Neural cell (in vitro differentiated cells): Measurements from ENCODE around the gene THRB. TPM values are rescaled to one million over a fixed set of nuclear protein-coding genes. Genes with fewer than 3 reads are reported as not detected.

Experiments used
- H2AFZ ChIP-seq: fragments of 200-600, 300-800 bp; sonication (generic), shearing (Covaris generic); 2 replicates; pipeline ENCODE4 v1.6.0; 2014; ENCODE audit warnings: low read depth, mild to moderate bottlenecking, antibody characterized with exemption, low read length, moderate library complexity
- H3F3A ChIP-seq: fragments of 200-600 bp; shearing (Covaris generic); 2 replicates; pipeline ENCODE4 v1.6.1; 2016; ENCODE audit warnings: mild to moderate bottlenecking, moderate library complexity, mixed read lengths, antibody characterized with exemption, low read length; ENCODE audit not compliant: insufficient read depth, poor library complexity, severe bottlenecking
- H3K27ac ChIP-seq: fragments of 200-600, 300-800 bp; sonication (generic), shearing (Covaris generic); 2 replicates; pipeline ENCODE4 v1.5.1; 2014; ENCODE audit warnings: mild to moderate bottlenecking, low read length, moderate library complexity
- H3K27me3 ChIP-seq: fragments of 300-800, 200-600 bp; sonication (generic), shearing (Covaris generic); 2 replicates; pipeline ENCODE4 v1.6.0; 2014; ENCODE audit warnings: mild to moderate bottlenecking, low read depth, low read length, moderate library complexity; ENCODE audit not compliant: insufficient read depth
- H3K36me3 ChIP-seq: fragments of 300-800, 200-600 bp; sonication (generic), shearing (Covaris generic); 2 replicates; pipeline ENCODE4 v1.5.1; 2014; ENCODE audit warnings: mild to moderate bottlenecking, antibody characterized with exemption, low read length, moderate library complexity; ENCODE audit not compliant: insufficient read depth
- H3K4me2 ChIP-seq: fragments of 300-800, 200-600 bp; sonication (generic), shearing (Covaris generic); 2 replicates; pipeline ENCODE4 v1.6.0; 2014; ENCODE audit warnings: mild to moderate bottlenecking, low read length
- H3K4me3 ChIP-seq: fragments of 300-800, 200-600 bp; sonication (generic), shearing (Covaris generic); 2 replicates; pipeline ENCODE4 v1.5.1; 2014; ENCODE audit warnings: mild to moderate bottlenecking, low read length, moderate library complexity
- H3K79me2 ChIP-seq: fragments of 200-600 bp; shearing (Covaris generic); replicated peaks from 2 replicates; pipeline ENCODE4 v1.6.0; 2014; ENCODE audit warnings: mild to moderate bottlenecking, low read length, moderate library complexity; ENCODE audit not compliant: insufficient read depth
- H3K9ac ChIP-seq: fragments of 300-800, 200-600 bp; sonication (generic), shearing (Covaris generic); 2 replicates; pipeline ENCODE4 v1.6.1; 2016; ENCODE audit warnings: mild to moderate bottlenecking, low read length, mixed read lengths
- H3K9me2 ChIP-seq: fragments of 200-600 bp; shearing (Covaris generic); 2 replicates; pipeline ENCODE4 v1.6.1; 2016; ENCODE audit warnings: mild to moderate bottlenecking, low read length, mixed read lengths; ENCODE audit not compliant: insufficient read depth
- H3K9me3 ChIP-seq: fragments of 200-600, 300-800 bp; sonication (generic), shearing (Covaris generic); 2 replicates; pipeline ENCODE4 v1.6.1; 2016; ENCODE audit warnings: mild to moderate bottlenecking, mixed run types, low read length, moderate library complexity, mixed read lengths
- H4K20me1 ChIP-seq: fragments of 200-600 bp; shearing (Covaris generic); 2 replicates; pipeline ENCODE4 v1.6.1; 2016; ENCODE audit warnings: mild to moderate bottlenecking, mixed run types; ENCODE audit not compliant: insufficient read depth
- EP300 ChIP-seq: fragments of 450-650 bp; conservative IDR thresholded peaks from 2 replicates; pipeline ENCODE4 v1.6.1; 2014; ENCODE audit warnings: antibody characterized with exemption, mild to moderate bottlenecking, moderate library complexity; ENCODE audit not compliant: poor library complexity, severe bottlenecking
- EZH2 ChIP-seq: fragments of 200-600, 300-800 bp; shearing (Covaris generic), sonication (generic); IDR thresholded peaks from 2 replicates; pipeline ENCODE4 v1.6.1; 2014; ENCODE audit warnings: antibody characterized with exemption, low read length, borderline replicate concordance, mild to moderate bottlenecking; ENCODE audit not compliant: insufficient read depth, poor library complexity, severe bottlenecking
- MXI1 ChIP-seq: fragments of 450-650 bp; conservative IDR thresholded peaks from 2 replicates; pipeline ENCODE4 v1.6.1; 2014; ENCODE audit warnings: antibody characterized with exemption, mild to moderate bottlenecking; ENCODE audit not compliant: poor library complexity, severe bottlenecking
- POLR2AphosphoS5 ChIP-seq: IDR thresholded peaks from 2 replicates; pipeline ENCODE4 v1.6.1; 2012
- RAD21 ChIP-seq: fragments of 450-650 bp; conservative IDR thresholded peaks from 2 replicates; pipeline ENCODE4 v1.6.1; 2014; ENCODE audit warnings: antibody characterized with exemption, mild to moderate bottlenecking, moderate library complexity
- SMC3 ChIP-seq: fragments of 450-650 bp; conservative IDR thresholded peaks from 2 replicates; pipeline ENCODE4 v1.6.1; 2014; ENCODE audit warnings: antibody characterized with exemption, mild to moderate bottlenecking, moderate library complexity; ENCODE audit not compliant: poor library complexity
- TAF1 ChIP-seq: IDR thresholded peaks from 2 replicates; pipeline ENCODE4 v1.6.1; 2012; ENCODE audit warnings: low read depth
- polyA plus RNA-seq: library from polyadenylated mRNA; depleted of rRNA; stranded (reverse); fragments of >200 nt; gene quantifications from 2 replicates; pipeline ENCODE4 v1.2.3, GENCODE V29; 2014
- TF ChIP-seq, protein P1 (sequence below): fragments of 450-650 bp; IDR thresholded peaks from 2 replicates; pipeline ENCODE4 v1.5.1; 2014; ENCODE audit warnings: antibody characterized with exemption, mild to moderate bottlenecking, moderate library complexity; ENCODE audit not compliant: poor library complexity, severe bottlenecking
- TF ChIP-seq, protein P2 (sequence below): IDR thresholded peaks from 2 replicates; pipeline ENCODE4 v1.6.1; 2012; ENCODE audit warnings: borderline replicate concordance

Gene THRB
- polyA plus RNA-seq, 1 donor from 2014 or later, result 1.7 TPM

- Histone ChIP-seq H3K9ac (no peak overlapping the region), H3K27me3 (no peaks in the 10 kb centered on the region), H4K20me1 (no peaks in the 10 kb centered on the region), H3K36me3 (no peaks in the 10 kb centered on the region), H3K27ac (no peak overlapping the region), H3F3A (no peaks in the 10 kb centered on the region), H2AFZ (no peak overlapping the region), H3K4me3 (no peak overlapping the region), H3K4me2 (no peak overlapping the region), H3K9me3 (no peaks in the 10 kb centered on the region), H3K79me2 (no peaks in the 10 kb centered on the region), H3K9me2 (no peaks in the 10 kb centered on the region)
- no peak for TF ChIP-seq MXI1
- TF ChIP-seq POLR2AphosphoS5, result no peak
- TF ChIP-seq EP300, result no peak
- no peak for TF ChIP-seq EZH2
- TF ChIP-seq, protein P1, sequence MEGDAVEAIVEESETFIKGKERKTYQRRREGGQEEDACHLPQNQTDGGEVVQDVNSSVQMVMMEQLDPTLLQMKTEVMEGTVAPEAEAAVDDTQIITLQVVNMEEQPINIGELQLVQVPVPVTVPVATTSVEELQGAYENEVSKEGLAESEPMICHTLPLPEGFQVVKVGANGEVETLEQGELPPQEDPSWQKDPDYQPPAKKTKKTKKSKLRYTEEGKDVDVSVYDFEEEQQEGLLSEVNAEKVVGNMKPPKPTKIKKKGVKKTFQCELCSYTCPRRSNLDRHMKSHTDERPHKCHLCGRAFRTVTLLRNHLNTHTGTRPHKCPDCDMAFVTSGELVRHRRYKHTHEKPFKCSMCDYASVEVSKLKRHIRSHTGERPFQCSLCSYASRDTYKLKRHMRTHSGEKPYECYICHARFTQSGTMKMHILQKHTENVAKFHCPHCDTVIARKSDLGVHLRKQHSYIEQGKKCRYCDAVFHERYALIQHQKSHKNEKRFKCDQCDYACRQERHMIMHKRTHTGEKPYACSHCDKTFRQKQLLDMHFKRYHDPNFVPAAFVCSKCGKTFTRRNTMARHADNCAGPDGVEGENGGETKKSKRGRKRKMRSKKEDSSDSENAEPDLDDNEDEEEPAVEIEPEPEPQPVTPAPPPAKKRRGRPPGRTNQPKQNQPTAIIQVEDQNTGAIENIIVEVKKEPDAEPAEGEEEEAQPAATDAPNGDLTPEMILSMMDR, result no peak
- no peak for TF ChIP-seq SMC3
- TF ChIP-seq TAF1, result no peak
- TF ChIP-seq, protein P2, sequence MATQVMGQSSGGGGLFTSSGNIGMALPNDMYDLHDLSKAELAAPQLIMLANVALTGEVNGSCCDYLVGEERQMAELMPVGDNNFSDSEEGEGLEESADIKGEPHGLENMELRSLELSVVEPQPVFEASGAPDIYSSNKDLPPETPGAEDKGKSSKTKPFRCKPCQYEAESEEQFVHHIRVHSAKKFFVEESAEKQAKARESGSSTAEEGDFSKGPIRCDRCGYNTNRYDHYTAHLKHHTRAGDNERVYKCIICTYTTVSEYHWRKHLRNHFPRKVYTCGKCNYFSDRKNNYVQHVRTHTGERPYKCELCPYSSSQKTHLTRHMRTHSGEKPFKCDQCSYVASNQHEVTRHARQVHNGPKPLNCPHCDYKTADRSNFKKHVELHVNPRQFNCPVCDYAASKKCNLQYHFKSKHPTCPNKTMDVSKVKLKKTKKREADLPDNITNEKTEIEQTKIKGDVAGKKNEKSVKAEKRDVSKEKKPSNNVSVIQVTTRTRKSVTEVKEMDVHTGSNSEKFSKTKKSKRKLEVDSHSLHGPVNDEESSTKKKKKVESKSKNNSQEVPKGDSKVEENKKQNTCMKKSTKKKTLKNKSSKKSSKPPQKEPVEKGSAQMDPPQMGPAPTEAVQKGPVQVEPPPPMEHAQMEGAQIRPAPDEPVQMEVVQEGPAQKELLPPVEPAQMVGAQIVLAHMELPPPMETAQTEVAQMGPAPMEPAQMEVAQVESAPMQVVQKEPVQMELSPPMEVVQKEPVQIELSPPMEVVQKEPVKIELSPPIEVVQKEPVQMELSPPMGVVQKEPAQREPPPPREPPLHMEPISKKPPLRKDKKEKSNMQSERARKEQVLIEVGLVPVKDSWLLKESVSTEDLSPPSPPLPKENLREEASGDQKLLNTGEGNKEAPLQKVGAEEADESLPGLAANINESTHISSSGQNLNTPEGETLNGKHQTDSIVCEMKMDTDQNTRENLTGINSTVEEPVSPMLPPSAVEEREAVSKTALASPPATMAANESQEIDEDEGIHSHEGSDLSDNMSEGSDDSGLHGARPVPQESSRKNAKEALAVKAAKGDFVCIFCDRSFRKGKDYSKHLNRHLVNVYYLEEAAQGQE, result no peak
- TF ChIP-seq RAD21, result no peak
Measured at GRCh38 chr3:24072193-24072592, 422.5 kb downstream of the THRB start.

DNA sequence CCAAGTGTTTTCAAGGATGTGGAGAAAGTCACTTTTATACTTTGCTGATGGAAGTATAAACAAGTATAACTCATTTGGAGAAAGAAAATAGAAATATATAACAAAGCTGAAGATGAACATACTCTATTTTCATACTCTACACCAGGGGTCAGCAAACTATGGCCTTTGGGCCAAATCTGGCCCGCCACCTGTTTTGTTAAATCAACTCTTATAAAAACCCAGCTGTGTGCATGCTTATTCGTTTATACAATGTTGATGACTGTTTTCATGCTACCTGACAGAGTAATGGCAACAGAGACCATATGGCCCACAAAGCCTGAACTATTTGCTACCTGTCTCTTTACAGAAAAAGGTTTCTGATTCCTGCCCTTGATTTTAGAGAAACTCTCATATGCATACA, 425.6 kb downstream of the THRB start:
- Histone ChIP-seq H3K9me2 (no peaks in the 10 kb centered on the region), H3K36me3 (no peaks in the 10 kb centered on the region), H2AFZ (no peak overlapping the region), H3K9me3 (no peaks in the 10 kb centered on the region), H3K27me3 (no peaks in the 10 kb centered on the region), H3F3A (no peaks in the 10 kb centered on the region), H3K9ac (no peak overlapping the region), H3K4me2 (no peak overlapping the region), H3K4me3 (no peak overlapping the region), H3K27ac (no peak overlapping the region), H3K79me2 (no peaks in the 10 kb centered on the region), H4K20me1 (no peaks in the 10 kb centered on the region)
- TF ChIP-seq MXI1, result no peak
- TF ChIP-seq EP300, result no peak
- TF ChIP-seq, protein P2, result no peak
- TF ChIP-seq EZH2, result no peak
- no peak for TF ChIP-seq RAD21
- TF ChIP-seq, protein P1, result no peak
- no peak for TF ChIP-seq SMC3
- TF ChIP-seq TAF1, result no peak
- no peak for TF ChIP-seq POLR2AphosphoS5
